Activated CD8-positive, alpha-beta memory T cell treated with anti-CD3 and anti-CD28 coated beads, Interleukin-2, amount 50 U/mL, for 48 hours (primary cell): ENCODE measurements around the gene FFAR1.
"Not testable (repeated sequence)": the region's sequence is repeated elsewhere in the genome, so short reads cannot be mapped to it uniquely, and the experiment has no call there.

ENCODE experiments used
- DNase-seq: peaks from one replicate; pipeline ENCODE4 v3.0.0-alpha.2; 2020

FFAR1 gene

DNA sequence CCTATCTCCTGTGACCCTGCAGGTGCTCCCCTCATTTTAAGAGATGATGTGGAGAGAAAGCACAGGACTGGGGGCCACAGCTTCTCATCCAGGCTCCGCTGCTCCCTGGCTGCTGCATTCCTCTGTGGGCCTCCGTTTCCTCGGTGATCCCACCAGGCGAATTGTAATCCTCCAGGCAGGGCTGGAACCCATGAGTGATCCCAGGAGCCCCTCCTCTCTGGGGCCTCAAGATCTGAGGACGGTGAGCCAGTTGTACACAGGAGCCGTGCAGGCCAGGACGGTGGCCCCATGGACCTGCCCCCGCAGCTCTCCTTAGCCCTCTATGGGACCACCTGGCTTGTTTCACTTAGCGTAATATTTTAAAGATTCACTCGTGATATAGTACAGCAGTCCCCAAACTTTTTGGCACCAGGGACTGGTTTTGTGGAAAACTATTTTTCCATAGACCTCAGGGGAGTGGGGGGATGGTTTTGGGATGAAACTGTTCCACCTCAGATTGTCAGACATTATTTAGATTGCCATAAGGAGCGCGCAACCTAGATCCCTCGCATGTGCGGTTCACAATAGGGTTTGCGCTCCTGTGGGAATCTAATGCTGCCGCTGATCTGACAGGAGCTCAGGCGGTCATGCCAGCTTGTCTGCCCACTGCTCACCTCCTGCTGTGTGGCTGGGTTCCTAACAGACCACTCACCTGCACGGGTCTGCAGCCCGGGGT is 16.2 kb downstream of the FFAR1 start:
- no peak for DNase-seq

DNA sequence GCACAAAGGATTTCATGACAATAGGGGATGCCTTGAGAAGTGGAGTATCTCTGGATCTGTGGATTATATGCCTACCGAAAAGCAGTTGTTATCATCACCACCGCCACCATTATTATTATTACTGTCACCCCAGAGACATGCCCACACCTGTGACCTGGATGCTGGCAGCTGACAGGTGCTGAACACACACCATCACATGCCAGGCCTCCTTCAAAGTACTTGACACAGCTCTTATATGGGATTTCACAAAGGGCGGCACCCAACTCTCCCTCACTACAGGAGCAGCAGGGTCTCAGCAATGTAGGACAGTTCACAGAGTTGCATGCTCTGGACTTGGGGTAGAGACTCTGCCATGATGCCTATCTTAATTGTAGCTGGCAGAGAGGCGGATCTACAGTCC is 17.6 kb downstream of the FFAR1 start:
- no peak for DNase-seq

DNA sequence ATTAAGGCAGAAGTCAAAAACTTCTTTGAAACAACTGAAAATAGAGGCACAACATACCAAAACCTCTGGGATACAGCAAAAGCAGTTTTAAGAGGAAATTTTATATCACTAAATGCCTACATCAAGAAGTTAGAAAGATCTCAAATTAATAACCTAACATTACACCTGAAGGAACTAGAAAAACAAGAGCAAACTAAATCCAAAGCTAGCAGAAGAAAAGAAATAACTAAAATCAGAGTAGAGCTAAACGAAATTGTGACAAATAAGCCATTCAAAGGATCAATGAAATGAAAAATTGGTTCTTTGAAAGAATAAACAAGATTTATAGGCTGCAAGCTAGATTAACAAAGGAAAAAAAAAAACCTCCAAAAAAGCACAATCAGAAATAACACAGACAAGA is 20.7 kb downstream of the FFAR1 start:
- no peak for DNase-seq

DNA sequence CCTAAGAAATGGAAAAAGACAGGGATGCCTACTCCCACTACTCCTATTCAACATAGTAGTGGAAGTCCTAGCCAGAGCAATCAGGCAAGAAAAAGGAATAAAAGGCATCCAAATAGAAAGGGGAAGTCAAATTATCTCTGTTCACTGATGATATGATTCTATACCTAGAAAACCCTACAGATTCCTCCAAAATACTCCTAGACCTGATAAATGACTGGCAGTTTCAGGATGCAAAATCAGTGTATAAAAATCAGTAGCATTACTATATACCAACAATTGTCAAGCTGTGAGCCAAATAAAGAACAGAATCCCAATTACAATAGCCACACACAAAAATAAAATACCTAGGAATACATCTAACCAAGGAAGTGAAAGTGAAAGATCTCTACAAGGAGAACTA is 21.8 kb downstream of the FFAR1 start:
- DNase-seq = no peak

DNA sequence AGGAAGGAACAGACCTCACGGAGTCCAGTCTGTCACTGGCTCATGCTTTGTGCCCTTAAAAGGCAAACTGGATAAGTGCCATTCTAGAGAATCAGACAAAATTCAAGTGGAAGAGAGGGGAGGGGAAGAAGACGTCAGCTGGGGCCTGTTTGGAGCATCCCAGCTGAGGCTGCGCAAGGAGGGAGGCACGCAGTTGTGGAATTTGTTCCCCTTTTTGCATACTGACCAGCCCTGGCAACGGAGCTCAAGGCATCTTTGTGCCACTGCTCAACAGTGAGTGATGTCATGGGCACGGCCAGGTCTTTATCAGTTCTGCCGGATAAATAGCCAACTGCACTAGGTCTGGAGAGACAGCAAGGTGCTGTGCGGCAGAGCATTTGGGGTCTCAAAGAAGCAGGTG is 23.0 kb downstream of the FFAR1 start, which contains the start of gene GPR42:
Gene GPR42 (plus strand): TSS at position 347 of the 400 bp plus-strand sequence. CDS start 292 bp downstream, outside the sequence.
- DNase-seq = no peak

DNA sequence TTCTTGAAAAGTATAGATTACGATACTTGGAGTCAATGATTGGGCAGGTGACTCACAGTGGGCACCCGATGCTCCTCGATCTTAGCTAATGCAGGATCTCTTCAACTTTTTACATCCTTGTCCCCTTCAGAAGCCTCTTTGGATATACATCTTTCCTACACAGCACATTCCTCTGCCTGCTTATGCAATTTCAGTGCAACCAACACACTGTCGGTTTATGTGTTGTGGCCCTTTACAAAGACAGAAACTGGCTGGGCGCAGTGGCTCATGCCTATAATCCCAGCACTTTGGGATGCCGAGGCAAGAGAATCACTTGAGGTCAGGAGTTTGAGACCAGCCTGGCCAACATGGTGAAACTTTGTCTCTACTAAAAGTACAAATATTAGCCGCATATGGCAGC is 25.8 kb downstream of the FFAR1 start:
- no peak for DNase-seq

DNA sequence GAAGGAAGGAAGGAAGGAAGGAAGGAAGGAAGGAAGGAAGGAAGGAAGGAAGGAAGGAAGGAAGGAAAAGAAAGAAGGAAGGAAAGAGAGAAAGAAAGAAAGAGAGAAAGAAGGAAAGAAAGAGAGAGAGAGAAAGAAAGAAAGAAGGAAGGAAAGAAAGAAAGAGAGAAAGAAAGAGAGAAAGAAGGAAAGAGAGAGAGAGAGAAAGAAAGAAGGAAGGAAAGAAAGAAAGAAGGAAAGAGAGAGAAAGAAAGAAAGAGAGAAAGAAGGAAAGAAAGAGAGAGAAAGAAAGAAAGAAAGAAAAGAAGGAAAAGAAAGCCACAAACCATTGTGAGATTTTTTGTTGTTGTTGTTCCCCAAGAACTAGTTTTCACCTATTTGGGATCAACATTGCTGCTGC is 26.3 kb downstream of the FFAR1 start:
- not testable (repeated sequence) for DNase-seq

DNA sequence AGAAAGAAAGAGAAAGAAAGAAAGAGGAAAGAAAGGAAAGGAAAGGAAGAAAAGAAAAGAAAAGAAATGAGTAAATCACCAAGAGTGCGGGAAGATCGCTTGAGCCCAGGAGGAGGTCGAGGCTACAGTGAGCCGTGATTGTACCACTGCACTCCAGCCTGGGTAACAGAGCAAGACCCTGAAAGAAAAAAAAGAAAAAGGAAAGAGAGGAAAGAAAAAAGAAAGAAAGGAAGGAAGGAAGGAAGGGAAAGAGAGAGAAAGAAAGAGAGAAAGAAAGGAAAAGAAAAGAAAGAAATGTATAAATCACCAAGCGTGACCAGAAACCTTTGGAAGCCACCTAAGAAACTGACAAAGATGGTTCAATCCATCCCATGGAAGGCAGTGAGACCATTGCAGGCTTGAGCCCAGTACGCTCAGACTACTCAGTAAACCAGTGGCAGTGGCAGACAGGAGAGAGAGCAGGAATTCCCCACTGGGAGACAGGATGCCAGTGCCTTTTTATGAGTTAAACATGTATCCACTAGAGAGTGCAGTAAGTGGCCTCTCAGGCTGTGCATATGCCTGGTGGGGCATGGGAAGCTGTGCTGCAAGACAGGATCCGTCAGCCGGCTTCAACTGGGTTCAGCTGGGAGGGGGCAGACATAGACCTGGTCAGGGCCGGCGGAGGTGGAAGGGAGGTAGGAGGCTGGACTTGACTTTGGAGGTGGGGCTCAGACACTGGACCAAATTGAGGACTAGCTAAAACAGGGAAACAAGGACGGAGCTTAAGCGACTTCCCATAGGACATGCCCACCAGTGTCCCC is 28.0 kb downstream of the FFAR1 start:
- no peak for DNase-seq

DNA sequence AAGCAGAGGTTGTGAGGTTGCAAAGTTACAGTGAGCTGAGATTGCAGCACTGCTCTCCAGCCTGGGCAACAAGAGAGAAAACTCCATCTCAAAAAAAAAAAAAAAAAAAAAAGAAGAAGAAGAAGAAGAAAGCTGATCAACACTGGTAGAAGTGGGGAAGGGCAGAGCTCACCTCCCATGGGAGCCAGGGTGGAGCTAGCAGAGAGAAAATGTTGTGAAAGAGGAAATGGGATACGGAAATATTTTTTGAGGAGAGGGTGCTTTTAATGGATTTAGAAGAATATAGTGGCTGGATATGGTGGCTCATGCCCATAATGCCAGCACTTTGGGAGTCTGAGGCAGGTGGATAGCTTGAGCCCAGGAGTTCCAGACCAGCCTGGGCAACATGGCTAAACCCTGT is 30.0 kb downstream of the FFAR1 start:
- no peak for DNase-seq

DNA sequence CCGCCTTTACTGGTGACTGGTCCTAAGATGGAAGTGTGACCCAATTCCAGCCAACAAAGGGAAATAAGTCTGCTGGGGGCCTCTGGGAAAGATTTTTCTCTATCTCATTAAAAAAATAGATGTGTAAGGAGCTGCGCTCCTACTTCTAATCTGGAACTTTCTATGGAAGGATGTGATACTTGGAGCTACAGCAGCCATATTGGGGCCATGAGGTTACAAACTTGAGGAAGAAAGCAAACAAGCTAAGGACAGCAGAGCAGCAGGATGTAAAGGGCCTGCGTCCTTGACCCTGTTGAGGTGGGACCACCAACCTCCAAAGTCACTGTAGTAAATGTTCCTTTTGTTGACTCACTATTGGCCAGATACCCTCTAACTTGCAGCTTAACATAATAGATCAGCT is 30.7 kb downstream of the FFAR1 start:
- DNase-seq = no peak

DNA sequence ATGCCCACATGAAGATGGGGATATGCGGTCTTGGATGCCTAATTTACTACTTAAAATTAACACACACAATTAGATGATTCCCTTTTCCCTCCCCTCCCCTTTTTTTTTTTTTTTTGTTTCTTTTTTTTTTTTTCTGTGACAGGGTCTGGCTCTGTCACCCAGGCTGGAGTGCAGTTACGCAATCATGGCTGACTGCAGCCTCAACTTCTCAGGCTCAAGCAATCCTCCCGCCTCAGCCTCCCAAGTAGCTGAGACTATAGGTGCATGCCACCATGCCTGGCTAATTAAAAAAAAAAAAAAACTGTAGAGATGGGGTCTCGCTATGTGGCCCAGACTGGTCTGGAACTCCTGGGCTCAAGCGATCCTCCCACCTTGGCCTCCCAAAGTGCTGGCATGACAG is 31.8 kb downstream of the FFAR1 start:
- DNase-seq = not testable (repeated sequence)

DNA sequence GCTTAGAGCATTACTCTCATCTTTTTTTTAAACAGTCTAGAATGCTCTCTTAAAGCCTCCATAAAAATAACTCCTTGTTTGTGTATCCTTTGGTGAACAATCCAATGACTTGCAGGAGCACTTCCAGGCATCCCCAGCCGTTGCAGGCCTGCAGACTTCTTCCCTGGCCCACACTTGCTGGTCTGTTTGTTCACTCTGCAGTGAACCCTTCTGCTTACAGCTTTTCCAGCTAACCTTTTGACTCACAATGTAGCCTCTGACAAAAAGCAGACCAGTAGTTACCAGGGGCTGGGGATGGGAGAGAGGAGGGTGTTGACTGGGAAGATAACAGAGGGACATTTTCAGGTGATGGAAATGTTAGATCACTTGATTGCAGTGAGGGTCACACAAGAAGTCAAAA is 32.3 kb downstream of the FFAR1 start:
- DNase-seq = no peak

DNA sequence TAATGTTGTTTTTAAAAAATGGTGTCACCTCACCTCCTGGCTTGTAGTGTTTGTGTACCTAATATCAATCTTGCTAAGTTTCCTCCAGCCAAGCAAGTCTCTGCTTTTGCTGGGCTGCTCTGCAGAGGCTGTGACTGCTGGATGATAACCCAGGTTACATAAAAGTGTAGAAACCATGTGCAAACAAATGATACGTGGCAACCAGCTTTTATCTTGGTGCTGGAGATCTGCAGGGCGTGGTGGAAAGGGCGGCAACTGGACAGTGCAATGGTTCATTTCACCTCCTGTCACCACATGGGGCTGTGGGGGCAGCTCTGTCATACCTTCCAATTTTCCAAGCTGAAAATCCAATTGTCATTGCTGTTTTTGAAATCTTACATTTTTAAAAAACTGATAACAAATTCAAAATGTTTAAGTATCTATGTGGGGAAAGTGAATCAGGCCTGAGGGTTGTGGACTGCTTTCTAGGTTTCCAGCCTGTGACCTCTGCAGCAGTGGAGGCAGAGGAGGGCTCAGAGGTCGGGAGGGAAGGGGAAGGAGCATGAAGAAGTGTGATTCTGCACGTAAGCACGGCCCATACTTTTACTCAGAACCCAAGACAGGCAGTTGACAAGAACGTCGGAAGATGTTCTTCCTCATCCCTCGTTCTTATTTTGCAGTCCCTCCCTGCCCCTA is 32.9 kb downstream of the FFAR1 start:
- no peak for DNase-seq

DNA sequence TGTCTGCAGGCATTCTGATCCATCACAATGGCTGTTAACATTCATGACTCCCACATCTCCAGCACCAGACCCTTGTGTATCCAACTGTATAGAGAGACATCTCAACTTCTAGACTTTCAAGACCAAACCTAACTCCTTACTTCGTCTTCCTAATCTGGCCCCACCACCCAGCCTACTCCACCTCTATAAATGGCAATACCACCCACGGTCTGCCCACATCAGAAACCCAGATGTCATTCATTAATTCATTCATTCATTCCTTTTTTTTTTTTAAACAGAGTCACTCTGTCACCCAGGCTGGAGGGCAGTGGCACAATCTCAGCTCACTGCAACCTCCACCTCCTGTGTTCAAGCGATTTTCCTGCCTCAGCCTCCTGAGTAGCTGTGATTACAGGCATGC is 33.6 kb downstream of the FFAR1 start:
- no peak for DNase-seq

DNA sequence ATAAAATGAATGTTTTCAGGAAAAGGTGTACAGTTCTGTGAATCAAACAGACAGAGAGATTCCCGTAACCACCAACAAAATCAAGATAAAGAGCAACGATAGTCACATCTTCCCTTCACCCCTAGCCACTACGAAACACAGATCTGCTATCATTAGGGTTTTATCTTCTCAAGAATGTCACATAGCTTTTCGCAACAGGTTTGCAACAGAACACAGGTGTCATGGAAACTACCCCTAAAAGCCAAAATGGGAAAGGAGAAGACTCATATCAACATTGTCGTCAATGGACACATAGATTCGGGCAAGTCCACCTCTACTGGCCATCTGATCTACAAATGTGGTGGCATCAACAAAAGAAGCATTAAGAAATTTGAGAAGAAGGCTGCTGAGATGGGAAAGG is 34.2 kb downstream of the FFAR1 start:
- no peak for DNase-seq

DNA sequence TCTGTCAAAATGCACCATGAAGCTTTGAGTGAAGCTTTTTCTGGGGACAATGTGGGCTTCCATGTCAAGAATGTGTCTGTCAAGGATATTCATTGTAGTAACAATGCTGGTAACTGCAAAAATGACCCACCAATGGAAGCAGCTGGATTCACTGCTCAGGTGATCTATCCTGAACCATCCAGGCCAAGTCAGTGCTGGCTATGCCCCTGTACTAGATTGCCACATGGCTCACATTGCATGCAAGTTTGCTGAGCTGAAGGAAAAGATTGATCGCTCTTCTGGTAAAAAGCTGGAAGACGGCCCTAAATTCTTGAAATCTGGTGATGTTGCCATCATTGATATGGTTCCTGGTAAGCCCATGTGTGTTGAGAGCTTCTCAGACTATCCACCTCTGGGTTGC is 35.8 kb downstream of the FFAR1 start:
- no peak for DNase-seq

DNA sequence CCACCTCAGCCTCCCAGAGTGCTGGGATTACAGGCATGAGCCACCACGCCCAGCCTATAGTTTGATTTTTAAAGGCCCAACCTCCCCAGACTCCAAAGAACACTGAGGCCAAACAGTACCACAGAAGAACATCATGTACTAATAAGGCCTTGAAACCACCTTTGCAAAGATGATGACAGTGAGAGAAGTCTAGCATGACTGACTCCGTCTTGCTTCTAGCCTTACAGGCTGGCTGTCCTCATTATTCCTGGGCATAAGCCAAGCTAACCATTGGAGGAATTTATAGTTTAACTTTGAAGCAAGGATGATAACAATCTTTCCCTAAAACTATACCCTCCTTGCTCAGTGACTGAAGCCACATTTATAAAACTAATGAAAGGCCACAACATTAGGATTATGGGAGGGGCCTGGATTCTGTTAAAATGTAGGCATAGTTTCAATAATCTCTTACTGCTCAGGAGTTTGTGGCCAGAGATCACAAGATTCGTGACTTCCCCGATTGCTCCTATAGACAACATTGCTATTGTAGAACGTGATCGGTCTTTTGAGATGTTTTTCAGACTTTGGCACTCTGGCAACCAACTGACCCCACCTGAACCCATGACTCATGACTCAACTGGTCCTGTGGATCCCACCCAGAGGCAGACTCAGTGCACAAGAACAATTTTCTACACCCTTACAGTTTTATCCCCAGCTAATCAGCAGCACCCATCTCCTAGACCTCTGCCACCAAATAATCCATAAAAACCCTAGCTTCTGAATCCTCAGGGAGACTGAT is 40.8 kb downstream of the FFAR1 start:
- DNase-seq = no peak

DNA sequence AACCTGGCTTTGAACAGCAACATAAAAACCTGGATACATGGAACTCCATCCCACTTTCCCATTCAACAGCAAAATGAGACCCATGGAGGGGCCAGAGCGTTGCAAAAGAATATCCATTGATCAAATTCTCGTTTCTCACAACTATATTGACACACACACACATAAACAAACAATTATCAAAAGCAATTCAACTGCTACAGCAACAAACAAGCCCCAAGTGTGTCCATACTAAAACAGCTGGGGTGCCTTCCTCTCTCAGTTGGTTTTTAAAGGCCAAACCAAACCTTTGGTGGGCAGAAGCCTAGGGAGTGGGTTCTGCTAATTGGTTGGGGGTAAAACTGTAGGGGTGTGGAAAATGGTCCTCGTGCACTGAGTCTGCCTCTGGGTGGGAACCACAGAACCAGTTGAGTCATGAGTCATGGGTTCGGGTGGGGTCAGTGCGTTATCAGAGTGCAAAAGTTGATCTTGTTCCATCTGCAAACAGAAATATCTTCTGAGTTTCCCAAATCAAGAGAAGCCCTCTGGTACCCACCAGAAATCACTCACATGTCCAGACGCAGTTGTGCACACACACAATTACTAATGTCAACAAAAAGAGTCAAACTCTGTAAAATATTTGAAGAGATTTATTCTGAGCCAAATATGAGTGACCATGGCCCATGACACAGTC is 41.6 kb downstream of the FFAR1 start:
- DNase-seq = no peak

DNA sequence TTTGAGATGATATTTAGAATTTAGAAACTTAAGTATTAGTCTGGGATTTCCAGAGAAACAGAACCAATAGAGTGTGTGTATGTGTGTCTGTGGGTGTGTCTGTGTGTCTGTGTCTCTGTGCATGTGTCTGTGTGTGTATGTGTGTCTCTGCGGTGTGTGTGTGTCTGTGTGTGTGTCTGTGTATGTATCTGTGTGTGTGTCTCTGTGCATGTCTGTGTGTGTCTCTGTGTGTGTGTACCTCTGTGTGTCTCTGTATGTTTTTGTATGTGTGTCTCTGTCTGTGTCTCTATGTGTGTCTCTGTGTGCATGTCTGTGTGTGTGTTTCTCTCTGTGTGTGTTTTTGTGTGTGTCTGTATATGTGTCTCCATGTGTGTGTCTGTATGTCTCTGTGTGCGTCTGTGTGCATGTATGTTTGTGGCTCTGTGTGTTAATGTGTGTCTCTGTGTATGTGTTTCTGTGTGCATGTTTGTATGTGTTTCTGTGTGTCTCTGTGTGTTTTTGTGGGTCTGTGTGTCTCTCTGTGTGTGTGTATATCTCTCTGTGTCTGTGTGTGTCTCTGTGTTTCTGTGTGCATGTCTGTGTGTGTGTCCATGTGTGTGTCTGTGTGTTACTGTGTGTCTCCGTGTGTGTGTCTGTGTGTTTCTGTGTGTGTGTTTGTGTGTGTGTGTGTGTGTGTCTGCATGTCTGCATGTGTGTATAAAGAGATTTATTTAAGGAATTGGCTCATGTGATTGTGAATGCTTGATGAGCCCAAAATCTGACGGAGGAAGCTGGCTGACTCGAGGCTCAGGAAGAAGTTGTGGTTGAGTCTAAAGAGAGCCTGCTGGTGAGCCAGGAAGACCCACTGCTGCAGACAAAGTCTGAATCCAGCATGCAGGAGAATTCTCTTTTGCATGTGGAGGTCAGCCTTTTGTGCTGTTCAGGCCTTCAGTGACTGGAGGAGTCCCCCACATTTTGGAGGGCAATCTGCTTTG is 45.3 kb downstream of the FFAR1 start:
- no peak for DNase-seq

DNA sequence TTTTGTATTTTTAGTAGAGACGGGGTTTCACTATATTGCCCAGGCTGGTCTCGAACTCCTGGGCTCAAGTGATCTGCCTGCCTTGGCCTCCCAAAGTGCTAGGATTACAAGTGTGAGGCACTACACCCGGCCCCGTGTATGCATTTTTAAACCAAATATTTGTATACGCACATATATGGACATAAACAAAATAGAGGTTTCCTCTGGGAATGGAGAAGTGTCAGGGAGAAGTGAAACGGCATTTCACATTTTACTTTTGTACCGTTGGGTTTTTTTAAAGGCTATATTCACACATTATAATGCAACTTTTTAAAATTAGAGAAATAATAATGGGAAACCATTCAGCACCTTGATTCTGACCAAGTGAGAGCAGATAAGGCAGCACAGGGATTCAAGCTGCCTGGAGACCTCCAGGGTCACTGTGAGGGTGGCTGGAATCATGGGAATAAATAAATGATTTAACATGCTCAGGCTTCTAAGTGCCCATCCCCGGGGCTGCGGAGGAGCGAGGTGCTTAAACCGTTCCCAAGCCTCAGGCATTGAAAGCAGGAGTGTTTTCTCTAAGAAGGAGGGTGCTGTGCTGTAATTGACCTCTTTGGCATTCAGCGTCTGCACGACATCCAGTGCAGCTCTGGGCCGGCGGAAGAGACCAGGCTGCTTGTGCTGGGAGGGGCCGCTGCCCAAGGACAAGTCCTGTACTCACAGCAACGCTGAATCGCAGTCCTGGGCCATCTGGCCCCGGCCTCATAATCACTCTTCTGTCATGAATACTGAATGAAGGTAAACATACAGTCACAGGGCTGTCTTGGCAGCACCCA is 47.9 kb downstream of the FFAR1 start:
- DNase-seq = no peak
